IgD-negative memory B cell (primary cell): ENCODE measurements around the gene ANAPC2. TPM values are rescaled to one million over a fixed set of nuclear protein-coding genes. Genes with fewer than 3 reads are reported as not detected.

Experiments
- polyA plus RNA-seq: library from polyadenylated mRNA; unstranded; fragments of 300-500 nt; fragmentation: Illumina TruSeq; gene quantifications from one replicate; pipeline ENCODE4 v1.2.3, GENCODE V29; 2021

The ANAPC2 gene
- polyA plus RNA-seq, 1 donor from 2014 or later, result 6.2 TPM

Other genes starting within 250 kb of the ANAPC2 start
- gene FBXW5, start 243.8 kb downstream of the ANAPC2 start, polyA plus RNA-seq, result 108 TPM
- gene C8G, start 243.3 kb downstream of the ANAPC2 start, polyA plus RNA-seq, result not detected
- gene LCN12, start 236.3 kb downstream of the ANAPC2 start, polyA plus RNA-seq, result not detected
- gene PTGDS, start 211.1 kb downstream of the ANAPC2 start, polyA plus RNA-seq, result not detected
- not detected for gene LCNL1, start 205.6 kb downstream of the ANAPC2 start, polyA plus RNA-seq
- 64.3 TPM for gene PAXX, start 196.1 kb downstream of the ANAPC2 start, polyA plus RNA-seq
- 3.5 TPM for gene CLIC3, start 192.0 kb downstream of the ANAPC2 start, polyA plus RNA-seq
- 3.9 TPM for gene ABCA2, start 160.3 kb downstream of the ANAPC2 start, polyA plus RNA-seq
- 26.6 TPM for gene FUT7, start 156.5 kb downstream of the ANAPC2 start, polyA plus RNA-seq
- gene NPDC1, start 142.4 kb downstream of the ANAPC2 start, polyA plus RNA-seq, result 2.0 TPM
- not detected for gene ENTPD2, start 134.5 kb downstream of the ANAPC2 start, polyA plus RNA-seq
- 0.38 TPM for gene SAPCD2, start 118.0 kb downstream of the ANAPC2 start, polyA plus RNA-seq
- 3.0 TPM for gene UAP1L1, start 111.0 kb downstream of the ANAPC2 start, polyA plus RNA-seq
- gene MAN1B1, start 101.6 kb downstream of the ANAPC2 start, polyA plus RNA-seq, result 27.5 TPM
- gene DPP7, start 73.8 kb downstream of the ANAPC2 start, polyA plus RNA-seq, result 110 TPM
- gene GRIN1, start 49.4 kb downstream of the ANAPC2 start, polyA plus RNA-seq, result not detected
- gene LRRC26, start 18.5 kb downstream of the ANAPC2 start, polyA plus RNA-seq, result not detected
- gene TMEM210, start 16.5 kb downstream of the ANAPC2 start, polyA plus RNA-seq, result not detected
- gene SSNA1, start 116 bp upstream of the ANAPC2 start, polyA plus RNA-seq, result 139 TPM
- 0.66 TPM for gene TPRN, start 12.2 kb upstream of the ANAPC2 start, polyA plus RNA-seq
- gene TMEM203, start 17.1 kb upstream of the ANAPC2 start, polyA plus RNA-seq, result 106 TPM
- 7.6 TPM for gene NDOR1, start 17.1 kb upstream of the ANAPC2 start, polyA plus RNA-seq
- gene RNF208, start 33.7 kb upstream of the ANAPC2 start, polyA plus RNA-seq, result not detected
- not detected for gene CYSRT1, start 36.6 kb upstream of the ANAPC2 start, polyA plus RNA-seq
- gene RNF224, start 38.9 kb upstream of the ANAPC2 start, polyA plus RNA-seq, result not detected
- gene SLC34A3, start 42.3 kb upstream of the ANAPC2 start, polyA plus RNA-seq, result not detected
- gene TUBB4B, start 52.7 kb upstream of the ANAPC2 start, polyA plus RNA-seq, result 88.4 TPM
- gene STPG3, start 62.7 kb upstream of the ANAPC2 start, polyA plus RNA-seq, result not detected
- gene NELFB, start 66.8 kb upstream of the ANAPC2 start, polyA plus RNA-seq, result 34.2 TPM
- gene TOR4A, start 89.2 kb upstream of the ANAPC2 start, polyA plus RNA-seq, result 8.9 TPM
- not detected for gene NRARP, start 113.7 kb upstream of the ANAPC2 start, polyA plus RNA-seq
- gene EXD3, start 234.6 kb upstream of the ANAPC2 start, polyA plus RNA-seq, result 5.6 TPM
- 1.4 TPM for gene NOXA1, start 234.8 kb upstream of the ANAPC2 start, polyA plus RNA-seq